Measurements from ENCODE around the gene TSFM. TPM values are rescaled to one million over a fixed set of nuclear protein-coding genes. Genes with fewer than 3 reads are reported as not detected.
A peak's percentile ranks its signal among the peaks of the same experiment; 100 is the strongest.

Gene TSFM
- total RNA-seq, 1 experiment from 2014 or later, result 48.7 TPM

DNA sequence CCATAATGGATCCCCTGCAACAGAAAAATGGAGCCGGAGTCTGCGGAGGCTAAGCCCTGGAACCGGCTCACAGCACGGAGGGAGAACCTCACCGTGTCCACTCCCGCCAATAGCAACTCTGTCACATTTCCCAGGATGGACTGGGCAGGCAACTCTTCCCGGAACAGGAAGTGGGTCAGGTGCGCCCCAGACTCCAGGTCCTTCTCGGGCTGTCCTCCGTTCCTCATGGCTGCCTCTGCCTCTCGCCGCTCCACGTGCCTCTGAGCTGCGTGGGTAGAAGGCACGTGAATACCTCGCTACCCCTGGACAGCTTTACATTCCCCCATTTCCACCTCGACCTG lies 18.0 kb upstream of the TSFM start (continued):
- TF ChIP-seq, protein P1, sequence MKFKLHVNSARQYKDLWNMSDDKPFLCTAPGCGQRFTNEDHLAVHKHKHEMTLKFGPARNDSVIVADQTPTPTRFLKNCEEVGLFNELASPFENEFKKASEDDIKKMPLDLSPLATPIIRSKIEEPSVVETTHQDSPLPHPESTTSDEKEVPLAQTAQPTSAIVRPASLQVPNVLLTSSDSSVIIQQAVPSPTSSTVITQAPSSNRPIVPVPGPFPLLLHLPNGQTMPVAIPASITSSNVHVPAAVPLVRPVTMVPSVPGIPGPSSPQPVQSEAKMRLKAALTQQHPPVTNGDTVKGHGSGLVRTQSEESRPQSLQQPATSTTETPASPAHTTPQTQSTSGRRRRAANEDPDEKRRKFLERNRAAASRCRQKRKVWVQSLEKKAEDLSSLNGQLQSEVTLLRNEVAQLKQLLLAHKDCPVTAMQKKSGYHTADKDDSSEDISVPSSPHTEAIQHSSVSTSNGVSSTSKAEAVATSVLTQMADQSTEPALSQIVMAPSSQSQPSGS (CRISPR knock-in tag; IDR thresholded peaks at IDR 0.05; ENCODE audit: borderline replicate concordance, low read depth), result no peak
- 0 out of 2 replicates have a peak, but pooled peaks have one; percentile 8 for TF ChIP-seq ETV6 (CRISPR knock-in tag; IDR thresholded peaks at IDR 0.05)
- no peak for TF ChIP-seq ZNF138 (CRISPR knock-in tag; conservative IDR thresholded peaks at IDR 0.05)
- no peak for TF ChIP-seq SMAD3 (CRISPR knock-in tag; IDR thresholded peaks at IDR 0.05; ENCODE audit: borderline replicate concordance)
- no peak for TF ChIP-seq CREM (CRISPR knock-in tag; IDR thresholded peaks at IDR 0.05)
- TF ChIP-seq, protein P2, sequence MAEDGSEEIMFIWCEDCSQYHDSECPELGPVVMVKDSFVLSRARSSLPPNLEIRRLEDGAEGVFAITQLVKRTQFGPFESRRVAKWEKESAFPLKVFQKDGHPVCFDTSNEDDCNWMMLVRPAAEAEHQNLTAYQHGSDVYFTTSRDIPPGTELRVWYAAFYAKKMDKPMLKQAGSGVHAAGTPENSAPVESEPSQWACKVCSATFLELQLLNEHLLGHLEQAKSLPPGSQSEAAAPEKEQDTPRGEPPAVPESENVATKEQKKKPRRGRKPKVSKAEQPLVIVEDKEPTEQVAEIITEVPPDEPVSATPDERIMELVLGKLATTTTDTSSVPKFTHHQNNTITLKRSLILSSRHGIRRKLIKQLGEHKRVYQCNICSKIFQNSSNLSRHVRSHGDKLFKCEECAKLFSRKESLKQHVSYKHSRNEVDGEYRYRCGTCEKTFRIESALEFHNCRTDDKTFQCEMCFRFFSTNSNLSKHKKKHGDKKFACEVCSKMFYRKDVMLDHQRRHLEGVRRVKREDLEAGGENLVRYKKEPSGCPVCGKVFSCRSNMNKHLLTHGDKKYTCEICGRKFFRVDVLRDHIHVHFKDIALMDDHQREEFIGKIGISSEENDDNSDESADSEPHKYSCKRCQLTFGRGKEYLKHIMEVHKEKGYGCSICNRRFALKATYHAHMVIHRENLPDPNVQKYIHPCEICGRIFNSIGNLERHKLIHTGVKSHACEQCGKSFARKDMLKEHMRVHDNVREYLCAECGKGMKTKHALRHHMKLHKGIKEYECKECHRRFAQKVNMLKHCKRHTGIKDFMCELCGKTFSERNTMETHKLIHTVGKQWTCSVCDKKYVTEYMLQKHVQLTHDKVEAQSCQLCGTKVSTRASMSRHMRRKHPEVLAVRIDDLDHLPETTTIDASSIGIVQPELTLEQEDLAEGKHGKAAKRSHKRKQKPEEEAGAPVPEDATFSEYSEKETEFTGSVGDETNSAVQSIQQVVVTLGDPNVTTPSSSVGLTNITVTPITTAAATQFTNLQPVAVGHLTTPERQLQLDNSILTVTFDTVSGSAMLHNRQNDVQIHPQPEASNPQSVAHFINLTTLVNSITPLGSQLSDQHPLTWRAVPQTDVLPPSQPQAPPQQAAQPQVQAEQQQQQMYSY (CRISPR knock-in tag; IDR thresholded peaks at IDR 0.05), result peak; percentile 49
- no peak for TF ChIP-seq NR3C1 (CRISPR knock-in tag; conservative IDR thresholded peaks at IDR 0.05; ENCODE audit: low read depth)
- TF ChIP-seq, protein P3, sequence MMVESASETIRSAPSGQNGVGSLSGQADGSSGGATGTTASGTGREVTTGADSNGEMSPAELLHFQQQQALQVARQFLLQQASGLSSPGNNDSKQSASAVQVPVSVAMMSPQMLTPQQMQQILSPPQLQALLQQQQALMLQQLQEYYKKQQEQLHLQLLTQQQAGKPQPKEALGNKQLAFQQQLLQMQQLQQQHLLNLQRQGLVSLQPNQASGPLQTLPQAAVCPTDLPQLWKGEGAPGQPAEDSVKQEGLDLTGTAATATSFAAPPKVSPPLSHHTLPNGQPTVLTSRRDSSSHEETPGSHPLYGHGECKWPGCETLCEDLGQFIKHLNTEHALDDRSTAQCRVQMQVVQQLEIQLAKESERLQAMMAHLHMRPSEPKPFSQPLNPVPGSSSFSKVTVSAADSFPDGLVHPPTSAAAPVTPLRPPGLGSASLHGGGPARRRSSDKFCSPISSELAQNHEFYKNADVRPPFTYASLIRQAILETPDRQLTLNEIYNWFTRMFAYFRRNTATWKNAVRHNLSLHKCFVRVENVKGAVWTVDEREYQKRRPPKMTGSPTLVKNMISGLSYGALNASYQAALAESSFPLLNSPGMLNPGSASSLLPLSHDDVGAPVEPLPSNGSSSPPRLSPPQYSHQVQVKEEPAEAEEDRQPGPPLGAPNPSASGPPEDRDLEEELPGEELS (CRISPR knock-in tag; IDR thresholded peaks at IDR 0.05), result no peak
- TF ChIP-seq ZMAT4 (CRISPR knock-in tag; IDR thresholded peaks at IDR 0.05), result no peak
- TF ChIP-seq, protein P4, sequence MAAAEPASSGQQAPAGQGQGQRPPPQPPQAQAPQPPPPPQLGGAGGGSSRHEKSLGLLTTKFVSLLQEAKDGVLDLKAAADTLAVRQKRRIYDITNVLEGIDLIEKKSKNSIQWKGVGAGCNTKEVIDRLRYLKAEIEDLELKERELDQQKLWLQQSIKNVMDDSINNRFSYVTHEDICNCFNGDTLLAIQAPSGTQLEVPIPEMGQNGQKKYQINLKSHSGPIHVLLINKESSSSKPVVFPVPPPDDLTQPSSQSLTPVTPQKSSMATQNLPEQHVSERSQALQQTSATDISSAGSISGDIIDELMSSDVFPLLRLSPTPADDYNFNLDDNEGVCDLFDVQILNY (CRISPR knock-in tag; IDR thresholded peaks at IDR 0.05), result no peak
- TF ChIP-seq NFE2L1 (CRISPR knock-in tag; IDR thresholded peaks at IDR 0.05), result no peak
- TF ChIP-seq ZNF532 (CRISPR knock-in tag; IDR thresholded peaks at IDR 0.05; ENCODE audit: borderline replicate concordance), result no peak
- TF ChIP-seq RELA (CRISPR knock-in tag; IDR thresholded peaks at IDR 0.05; ENCODE audit: borderline replicate concordance), result no peak
- peak; percentile 34 for TF ChIP-seq USF2 (CRISPR knock-in tag; IDR thresholded peaks at IDR 0.05)
- TF ChIP-seq, protein P5, sequence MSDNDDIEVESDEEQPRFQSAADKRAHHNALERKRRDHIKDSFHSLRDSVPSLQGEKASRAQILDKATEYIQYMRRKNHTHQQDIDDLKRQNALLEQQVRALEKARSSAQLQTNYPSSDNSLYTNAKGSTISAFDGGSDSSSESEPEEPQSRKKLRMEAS (CRISPR knock-in tag; IDR thresholded peaks at IDR 0.05), result peak; percentile 88
- 0 out of 2 replicates have a peak, but pooled peaks have one; percentile 10 for TF ChIP-seq NR1H2 (CRISPR knock-in tag; IDR thresholded peaks at IDR 0.05)
- TF ChIP-seq ZNF425 (CRISPR knock-in tag; conservative IDR thresholded peaks at IDR 0.05), result no peak
- TF ChIP-seq SMAD4 (CRISPR knock-in tag; IDR thresholded peaks at IDR 0.05), result 0 out of 2 replicates have a peak, but pooled peaks have one; percentile 27
- TF ChIP-seq, protein P6, sequence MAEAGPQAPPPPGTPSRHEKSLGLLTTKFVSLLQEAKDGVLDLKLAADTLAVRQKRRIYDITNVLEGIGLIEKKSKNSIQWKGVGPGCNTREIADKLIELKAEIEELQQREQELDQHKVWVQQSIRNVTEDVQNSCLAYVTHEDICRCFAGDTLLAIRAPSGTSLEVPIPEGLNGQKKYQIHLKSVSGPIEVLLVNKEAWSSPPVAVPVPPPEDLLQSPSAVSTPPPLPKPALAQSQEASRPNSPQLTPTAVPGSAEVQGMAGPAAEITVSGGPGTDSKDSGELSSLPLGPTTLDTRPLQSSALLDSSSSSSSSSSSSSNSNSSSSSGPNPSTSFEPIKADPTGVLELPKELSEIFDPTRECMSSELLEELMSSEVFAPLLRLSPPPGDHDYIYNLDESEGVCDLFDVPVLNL (CRISPR knock-in tag; IDR thresholded peaks at IDR 0.05; ENCODE audit: borderline replicate concordance, low read depth), result no peak
- no peak for TF ChIP-seq NFYB (CRISPR knock-in tag; conservative IDR thresholded peaks at IDR 0.05; ENCODE audit: low read depth)
- no peak for TF ChIP-seq CREB1 (CRISPR knock-in tag; IDR thresholded peaks at IDR 0.05)
- TF ChIP-seq NR2C2 (CRISPR knock-in tag; IDR thresholded peaks at IDR 0.05), result no peak
